ENCODE measurements around the gene ZFHX3.

The ZFHX3 gene

DNA sequence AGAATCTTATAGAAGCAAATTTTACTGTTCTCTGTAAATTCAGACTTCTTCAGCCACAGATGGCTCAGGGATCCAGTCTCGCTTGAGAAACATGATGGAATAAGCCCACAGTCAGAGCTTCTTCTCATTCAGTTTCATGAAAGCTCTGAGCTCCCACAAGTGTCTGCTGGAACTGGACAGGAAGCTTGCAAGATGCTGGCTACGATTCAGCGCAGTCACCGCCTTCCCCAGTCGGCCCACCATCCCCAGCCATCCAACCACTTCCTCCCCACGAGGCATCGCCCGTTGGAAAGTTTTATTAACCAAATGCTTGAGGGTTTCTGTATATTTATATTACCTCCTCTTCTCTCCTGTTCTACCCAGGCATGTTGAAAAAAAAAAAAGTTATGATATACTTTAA lies 171.7 kb downstream of the ZFHX3 start:
- peak in 1 of 3 experiments; percentile 5 for DNase-seq (ENCODE audit: low read depth in 3 of 3)

DNA sequence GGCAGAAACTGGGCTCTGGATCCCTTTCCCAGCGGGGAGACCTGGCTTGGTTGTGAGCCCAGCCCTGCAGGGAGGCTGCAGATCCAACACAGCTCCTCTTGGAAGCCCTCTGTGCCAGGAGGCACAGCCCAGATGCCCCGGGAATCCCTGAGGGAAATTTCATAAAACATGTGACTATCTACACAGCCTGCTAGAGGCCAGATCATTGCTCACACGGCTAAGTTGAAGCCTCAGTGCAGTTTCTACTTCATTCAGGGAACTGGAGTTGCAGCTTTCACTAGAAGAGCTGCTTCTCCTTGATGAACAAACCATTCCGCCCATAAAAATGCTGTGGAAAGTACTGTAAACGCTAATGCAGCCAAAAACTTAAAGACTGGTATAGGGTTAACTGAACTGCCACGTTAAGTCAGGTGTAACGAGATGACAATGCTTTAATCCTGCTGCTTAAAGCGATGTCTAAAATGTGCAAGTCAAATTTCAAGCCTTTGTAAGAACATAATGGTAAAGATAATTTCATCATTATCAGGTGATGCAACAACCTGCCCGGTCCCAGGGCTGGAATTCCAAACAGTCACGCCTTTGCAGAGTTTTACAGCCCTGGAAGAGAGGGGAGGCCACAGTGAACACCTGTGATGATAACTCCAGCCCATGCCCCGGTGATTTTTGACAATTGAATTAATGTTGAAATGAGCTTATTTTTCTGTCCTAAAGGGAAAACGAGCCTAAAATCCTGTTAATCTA lies 172.5 kb downstream of the ZFHX3 start:
- no peak for DNase-seq (ENCODE audit: low read depth in 3 of 3)

DNA sequence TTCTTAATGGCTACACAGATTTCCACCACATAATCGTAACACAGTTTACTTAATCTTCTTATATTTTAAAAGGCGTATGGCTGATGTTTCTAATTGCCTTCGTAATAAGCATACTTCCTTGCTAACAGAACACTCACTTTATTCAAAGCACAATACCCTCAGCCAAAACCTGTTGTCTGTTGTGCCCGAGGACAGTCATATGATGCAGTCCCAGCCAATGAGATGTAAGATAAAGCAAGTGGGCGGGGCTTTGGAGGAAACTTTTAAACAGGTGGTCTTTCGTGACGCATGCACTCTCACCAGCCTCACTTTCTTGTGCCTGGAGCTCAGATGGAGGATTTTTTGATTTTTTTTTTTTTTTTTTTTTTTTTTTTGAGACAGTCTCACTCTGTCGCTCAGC lies 174.1 kb downstream of the ZFHX3 start:
- no peak for DNase-seq (ENCODE audit: low read depth in 3 of 3)

DNA sequence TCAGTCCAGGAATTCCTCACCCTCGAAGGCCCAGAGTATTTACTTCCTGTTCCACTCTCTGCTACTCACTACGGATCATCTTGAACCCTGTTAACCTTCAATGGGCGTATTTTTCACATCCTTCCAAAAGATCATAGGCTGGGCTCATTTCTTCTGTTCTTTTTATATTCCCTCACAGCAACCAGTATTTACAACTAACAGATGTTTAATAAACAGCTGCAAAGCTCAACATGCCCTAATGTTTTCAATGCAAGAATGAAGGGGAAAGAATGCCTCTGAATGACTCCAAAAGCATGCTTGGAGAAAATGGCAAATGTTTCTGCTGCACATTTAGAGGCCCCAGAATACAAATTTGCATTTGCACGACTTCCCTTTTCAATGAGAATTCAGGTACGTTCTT lies 174.9 kb downstream of the ZFHX3 start:
- DNase-seq (ENCODE audit: low read depth in 3 of 3), result no peak

DNA sequence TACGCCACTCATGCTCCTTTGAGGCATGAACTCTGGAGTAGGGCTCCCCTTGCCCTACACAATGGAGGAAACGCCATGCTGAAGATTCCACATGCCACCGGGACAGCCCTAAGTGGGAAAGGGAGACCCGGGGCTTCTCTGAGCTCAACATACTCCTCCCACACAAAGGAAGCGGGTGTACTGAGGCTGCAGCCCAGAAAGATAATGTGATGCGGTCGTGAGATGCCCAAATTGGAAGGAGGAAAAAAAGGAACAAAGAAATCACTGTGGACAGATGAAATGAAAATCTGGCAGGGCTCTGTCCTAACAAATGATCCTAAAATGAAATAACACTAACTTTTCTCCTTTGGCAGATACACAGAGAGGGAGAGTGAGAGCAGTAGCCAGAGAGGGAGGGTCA lies 182.1 kb downstream of the ZFHX3 start:
- no peak for DNase-seq (ENCODE audit: low read depth in 3 of 3)

DNA sequence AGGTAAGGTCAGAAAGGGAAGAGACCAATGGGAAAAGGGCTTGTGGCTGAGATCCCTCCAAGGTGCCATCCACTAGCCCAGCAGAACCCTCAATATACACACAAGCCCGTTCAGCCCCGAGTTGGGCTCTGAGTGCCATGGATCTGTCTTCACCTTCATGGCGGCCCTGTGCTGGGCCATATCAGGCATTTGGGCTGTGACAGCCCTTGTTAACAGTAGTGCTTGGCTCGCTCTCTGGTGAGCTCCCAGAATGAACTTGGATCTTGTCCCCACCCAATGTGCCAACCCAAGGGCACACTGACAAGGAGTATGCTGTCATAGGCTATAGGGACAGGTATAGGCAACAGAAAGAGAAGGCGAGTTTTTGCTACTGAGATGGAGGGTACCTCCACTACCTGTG lies 182.7 kb downstream of the ZFHX3 start:
- DNase-seq (ENCODE audit: low read depth in 3 of 3), result no peak

DNA sequence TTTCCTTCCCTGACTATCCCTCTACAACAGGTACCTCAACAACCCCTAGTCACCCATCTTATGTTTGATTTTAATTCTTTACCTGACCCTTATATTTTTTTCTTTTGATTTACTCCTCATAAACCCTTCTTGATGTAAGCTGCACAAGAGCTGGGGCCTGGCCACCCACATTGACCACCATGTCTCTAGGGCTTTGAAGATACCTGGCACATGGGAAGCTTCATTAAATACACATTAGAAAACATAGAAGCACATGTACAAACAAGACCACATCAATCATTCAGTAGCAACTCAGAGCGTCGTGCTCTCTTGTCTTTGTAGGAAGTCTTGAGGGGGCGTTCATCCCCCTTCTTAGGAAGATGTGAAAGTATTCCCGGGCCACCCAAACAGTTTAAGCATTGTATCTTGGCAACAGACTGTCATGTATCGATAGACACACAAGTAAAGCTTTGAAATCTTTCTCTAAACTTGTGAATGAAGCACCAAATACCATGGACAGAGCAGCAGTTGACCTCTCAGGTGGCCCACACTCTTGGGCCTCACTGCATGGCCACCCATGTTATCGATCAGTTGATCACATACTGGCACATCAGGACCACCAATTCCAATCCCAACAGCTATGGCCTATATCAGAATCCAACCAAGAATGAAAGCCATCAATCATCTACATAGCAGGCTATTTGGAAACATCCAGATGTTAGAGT lies 183.6 kb downstream of the ZFHX3 start:
- DNase-seq (ENCODE audit: low read depth in 3 of 3), result no peak

DNA sequence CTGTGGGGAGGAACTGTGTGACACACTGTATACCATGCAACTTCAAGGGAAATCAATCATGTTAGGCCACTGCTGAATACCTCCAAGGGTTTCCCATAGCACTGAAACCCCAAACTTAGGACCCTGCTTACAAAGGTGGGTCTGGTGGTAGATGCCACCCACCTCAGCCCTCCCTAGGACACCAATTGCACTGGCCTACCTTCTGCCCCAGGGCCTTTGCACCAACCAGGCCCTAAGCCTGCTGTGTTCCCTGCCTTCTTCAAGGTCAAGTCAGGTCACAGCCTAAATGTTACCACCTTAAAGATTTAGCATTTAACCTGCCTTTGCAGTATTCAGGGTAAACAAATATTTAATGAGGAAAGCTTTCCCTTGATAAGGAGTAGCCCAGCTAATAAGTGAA lies 185.8 kb downstream of the ZFHX3 start:
- DNase-seq (ENCODE audit: low read depth in 3 of 3), result no peak

DNA sequence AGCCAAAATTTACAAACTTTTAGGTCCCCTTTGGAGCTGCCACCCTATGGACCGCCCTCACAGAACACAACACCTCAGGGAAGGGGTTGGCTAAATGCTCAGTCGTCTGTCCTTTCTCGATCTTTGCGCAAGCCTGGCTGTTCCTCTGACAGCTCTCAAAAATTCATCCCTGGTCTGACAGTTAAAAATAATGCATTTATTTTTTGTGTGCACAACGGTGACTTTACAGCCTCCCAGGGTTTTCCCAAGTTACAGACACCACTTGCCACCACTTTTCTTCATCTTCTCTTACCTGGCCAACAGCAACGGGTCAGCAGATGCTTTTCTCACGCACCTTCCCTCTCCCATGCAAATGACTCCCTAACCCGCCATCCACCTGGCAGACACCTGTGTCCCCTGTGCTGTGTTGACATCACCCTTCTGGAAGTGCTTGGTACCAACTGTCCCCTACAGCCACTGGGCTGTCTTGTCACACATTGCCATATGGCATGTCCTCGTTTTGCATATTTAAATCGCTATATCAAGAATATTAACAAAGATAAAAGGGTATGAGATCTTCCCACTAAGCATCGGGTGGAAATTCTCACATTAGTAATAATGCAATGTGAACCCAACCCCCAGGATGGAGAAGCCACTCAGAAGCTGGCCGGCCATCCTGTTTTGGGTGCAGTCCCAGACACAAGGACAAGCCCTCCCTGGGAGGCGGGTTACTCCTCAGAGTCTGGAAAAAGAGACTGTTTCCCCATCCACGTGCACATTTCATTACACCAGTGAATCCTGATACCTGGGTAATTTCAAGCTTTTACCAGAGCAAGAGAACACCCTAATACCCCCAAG lies 187.0 kb downstream of the ZFHX3 start:
- DNase-seq (ENCODE audit: low read depth in 3 of 3), result no peak

DNA sequence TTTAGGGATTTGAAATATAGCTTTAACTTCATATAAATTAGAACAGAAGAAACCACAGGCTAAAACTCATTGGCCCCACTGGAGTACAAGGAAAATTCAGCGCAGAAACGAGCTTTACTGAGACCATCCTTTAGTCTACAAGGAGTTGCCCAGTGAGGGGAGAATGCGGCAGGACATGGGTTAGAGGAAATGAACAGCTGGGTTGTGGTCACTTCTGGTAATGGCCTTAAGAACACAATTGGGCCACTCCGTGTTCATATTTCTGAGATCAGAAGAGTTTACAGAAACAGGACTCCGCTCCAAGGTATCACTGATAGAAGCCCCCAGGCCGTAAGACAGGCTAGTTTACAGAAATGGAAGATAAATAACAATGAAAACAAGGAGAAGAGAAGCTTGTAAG lies 188.3 kb downstream of the ZFHX3 start:
- DNase-seq (ENCODE audit: low read depth in 3 of 3), result no peak

DNA sequence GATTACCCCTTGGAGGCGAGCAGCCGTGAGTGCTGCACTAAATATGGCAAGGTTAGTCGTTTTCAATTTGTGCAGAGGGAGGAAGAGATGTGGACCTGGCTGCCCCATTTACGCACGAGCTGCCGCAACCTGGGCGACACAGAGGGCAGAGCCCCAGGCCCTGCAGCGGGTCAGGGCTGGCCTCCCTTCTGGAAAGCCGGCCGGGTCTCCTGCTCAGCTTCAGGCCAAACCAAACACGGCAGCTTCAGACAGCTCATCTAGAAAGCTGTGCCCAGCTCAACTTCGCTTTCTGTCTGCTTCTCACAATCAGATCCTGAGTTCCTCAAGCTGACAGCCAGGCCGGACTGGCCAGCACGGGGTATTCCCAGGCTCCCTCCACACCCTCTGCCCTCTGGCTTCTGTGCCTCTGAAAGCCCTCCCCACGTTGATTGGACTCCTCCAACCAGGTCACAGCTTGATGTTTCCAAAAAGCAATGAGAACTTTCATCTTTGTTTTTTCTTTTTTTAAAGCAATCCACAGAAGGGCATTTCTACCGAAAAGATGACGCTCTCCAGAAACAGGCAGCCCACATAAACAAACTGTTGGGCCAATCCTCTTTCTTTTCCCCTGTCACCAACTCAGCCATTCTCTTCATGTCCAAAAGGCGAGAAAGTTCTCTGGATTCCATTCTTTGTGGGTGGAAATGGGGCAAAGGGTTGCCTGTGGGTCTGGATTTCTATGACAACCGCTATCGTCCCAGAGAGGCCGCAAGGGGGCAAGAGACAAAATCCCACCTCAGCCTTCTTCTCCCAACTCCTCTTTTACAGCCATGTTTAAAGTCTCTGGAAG lies 189.0 kb downstream of the ZFHX3 start:
- DNase-seq (ENCODE audit: low read depth in 3 of 3), result no peak

DNA sequence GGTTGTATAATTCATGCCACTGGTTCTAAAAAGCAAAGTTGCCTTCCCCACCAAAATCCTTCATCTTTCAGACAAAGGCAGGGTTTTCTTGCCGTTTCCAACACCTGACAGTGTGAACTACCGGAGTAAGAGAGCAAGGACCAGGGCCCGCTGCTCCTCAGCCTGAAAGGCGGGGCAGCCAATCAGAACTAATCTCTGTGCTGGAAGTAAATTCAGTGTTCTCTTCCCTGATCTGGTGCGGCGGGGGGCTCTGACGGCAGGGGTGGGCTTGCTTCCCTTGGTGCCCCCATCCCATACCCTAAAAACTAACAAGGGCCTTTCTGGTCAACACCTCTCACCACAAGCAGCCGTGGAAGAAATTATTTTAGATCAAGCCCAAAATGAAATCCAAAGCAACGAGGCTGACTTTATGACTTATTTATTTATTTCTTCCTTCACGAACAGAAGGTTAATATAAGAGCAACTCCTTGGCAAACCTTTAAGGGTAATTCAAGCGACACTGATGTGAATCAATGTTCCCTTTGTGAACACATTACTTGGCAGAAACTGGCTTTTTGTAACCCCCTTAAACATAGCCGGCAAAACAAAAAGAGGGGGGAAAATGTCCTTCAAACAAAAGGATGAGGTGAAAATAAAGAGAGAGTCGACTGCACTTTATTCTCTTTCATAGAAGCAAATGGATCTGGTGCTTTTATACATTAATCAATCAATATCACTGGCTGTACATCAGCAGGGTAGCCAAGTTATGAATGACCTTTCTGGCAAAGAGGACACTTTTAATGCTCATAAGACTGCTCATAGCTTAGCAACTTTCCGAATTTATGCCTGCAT lies 189.9 kb downstream of the ZFHX3 start:
- no peak for DNase-seq (ENCODE audit: low read depth in 3 of 3)

DNA sequence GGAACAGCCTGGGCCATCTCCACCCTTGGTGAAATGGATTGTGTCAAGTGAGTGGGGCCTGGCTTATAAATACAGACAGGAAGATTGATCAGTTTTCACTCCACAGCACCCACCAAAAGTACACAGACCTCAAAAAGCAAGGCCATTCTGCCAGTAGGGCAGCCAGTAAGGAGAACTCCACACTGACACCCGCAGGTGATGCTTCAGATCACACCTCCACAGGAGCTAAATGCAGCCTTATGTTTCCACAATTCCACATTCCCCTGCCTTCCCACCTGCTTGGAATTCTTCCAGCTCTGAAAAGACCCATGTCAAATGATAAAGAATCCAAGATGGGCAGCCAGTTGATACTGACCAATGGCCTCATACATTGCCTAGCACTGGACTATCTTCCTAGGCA lies 191.1 kb downstream of the ZFHX3 start:
- peak in 1 of 3 experiments; percentile 4 for DNase-seq (ENCODE audit: low read depth in 3 of 3)

DNA sequence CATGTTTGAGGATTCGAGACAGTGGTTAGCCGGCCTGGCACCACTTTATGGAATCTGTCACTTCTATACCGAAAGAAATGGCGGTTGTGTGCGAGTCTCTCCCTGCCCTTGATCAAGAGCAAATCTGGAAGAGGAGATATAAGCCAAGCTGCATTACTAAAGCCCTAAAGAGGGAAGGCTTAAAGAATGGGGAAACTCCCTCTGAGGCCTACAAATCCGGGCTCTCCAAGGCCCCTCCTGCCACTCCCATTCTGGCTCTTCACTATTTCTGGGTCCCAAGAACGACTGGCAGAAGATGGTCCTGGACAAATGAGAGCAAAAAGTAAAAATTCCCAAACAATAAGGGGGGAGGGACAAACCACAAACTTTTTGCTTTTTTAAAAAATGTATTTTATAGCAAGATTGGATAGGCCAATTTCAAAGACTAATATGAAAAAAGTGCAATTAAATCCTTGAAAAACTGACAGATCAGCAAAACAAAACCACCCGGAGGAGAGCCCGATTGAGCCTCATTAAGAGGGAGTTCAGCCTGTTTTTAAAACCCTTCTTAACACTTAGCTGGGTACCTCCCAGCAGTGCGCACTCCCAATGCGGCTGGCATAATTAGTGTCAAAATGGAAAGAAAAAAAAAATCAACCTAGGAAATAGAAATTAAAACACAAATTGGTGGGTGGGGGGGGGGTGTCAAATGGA lies 193.5 kb downstream of the ZFHX3 start:
- DNase-seq (ENCODE audit: low read depth in 3 of 3), result no peak

DNA sequence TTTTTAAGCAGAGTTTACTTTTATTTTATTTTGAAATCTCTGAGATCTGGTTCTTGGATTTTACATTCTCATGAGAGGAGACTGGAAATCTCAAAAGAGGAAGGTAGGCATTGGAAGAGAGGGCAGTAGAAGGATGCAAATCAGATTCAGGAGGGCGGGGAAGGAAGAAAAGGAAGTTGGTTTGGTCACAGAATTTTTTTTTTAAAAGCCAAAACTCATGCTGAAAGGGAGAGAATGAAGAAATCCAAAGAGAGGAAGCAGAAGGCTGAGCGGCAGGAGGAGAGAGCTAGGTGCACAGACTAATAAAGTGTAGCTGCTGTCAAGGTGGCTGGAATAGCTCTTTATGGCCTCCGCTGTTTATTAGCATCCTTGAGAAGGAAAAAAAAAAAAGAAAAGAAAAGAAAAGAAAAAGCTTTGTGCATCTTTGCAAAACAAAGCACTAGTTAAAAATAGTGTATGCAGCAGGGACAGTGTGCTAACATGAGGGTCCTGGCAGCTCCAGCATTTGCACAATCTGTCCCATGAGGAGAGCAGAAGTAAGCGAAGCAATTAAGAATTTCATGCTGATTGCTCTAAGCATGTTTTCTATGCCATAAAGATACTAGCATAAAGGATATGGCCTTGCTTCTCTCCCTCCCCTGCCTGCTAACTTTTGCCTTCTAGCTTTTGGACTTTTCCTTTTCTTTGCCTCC lies 194.2 kb downstream of the ZFHX3 start:
- no peak for DNase-seq (ENCODE audit: low read depth in 3 of 3)

DNA sequence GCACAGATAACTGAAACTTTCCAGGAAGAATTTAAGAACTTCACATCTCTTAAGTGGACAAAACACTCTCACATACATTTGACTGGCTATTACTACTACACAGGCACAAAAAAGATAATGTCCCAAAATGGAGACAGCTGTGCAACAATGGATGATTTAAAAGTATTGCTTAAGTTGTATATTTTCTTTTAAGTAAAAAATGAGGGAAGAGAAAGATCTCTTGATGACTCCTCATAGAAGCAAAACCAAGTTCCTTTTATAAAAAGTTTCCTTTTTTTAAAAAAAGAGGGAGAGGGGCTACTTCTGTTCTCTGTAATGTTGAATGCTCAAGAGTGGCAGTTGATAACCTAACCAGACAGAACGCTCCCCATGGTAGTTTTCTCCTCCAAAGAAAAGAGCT lies 195.5 kb downstream of the ZFHX3 start:
- no peak for DNase-seq (ENCODE audit: low read depth in 3 of 3)

DNA sequence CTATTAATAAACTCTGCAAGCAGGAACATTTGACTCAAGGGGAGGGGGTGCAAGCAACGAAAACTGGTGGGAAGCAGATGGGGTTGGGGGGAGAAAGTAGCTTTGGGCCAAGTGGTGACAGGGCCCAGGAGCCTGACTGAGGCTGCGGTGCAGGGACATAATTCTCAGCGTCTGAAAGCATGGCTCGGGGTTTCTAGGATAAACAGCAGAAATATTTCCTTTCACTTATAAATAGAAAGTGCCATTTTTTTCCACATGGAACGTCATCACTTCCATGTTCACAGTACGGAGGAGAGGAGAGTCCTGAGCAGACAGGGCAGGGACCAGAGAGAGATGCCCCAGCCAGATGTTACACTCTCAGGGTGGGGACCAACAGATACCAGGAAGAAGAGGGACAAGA lies 197.1 kb downstream of the ZFHX3 start:
- DNase-seq (ENCODE audit: low read depth in 3 of 3), result no peak

DNA sequence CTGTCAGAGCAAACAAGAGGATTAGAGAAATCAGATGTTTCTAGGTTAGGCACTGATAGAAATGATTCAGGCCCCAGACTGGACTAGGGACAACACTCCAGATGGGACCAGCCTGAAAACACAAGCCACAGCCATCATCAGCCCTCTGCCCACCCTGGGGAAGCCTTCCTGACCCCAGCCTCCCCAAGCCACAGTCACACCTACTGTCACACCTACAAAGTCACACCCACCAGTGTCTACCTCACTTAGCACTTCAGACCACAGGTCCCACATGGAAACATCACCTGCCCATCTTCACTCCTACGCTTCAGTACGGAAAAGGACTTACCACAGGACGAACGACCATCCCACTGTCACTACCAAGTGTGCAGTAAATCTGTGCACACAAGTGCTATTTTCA lies 197.9 kb downstream of the ZFHX3 start:
- no peak for DNase-seq (ENCODE audit: low read depth in 3 of 3)

DNA sequence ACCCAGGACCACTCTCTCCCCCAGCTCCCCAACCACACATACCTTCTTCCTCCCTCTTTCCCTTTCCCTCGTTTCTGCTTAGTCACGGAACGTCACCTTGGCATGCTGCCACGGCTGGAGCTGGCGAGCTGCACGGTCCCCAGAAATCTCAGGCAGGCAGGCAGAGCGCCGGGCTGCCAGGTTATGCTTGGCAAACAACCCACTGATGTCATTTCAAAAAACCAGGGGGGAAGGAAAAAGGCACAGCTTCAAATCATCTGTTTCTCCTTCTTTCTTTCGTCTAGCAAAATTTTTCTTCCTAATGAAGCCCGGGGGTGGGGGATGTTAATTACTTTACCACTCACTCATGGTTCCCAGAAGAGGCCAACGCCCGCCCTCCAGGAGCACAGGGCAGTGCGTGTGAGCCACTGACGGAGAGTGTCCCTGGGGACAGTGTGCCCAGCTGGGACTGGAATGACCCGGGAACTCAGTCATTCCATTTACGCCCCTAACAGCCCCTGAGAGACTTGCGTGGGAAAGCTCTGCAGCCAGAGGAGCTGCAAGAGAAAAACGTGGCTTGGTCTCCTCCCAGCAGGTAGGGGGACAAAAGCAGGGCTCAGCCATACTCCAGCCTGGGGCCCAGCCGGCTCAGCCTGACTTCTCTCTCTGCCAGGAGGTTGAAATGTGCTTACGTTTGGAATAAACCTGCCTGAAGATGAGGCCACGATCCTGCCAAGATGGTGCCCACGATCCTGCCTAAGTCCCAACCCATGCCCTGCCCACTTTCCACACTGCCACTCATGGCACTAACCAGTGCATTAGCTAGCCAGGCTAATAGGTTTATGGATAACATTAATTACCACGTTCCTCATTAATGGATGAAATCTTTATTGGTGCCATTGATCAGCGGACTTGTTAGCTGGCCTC lies 198.9 kb downstream of the ZFHX3 start:
- DNase-seq (ENCODE audit: low read depth in 3 of 3), result no peak
